IMR-90 (cell line): ENCODE results near the gene PDE8B. TPM values are rescaled to one million over a fixed set of nuclear protein-coding genes. Genes with fewer than 3 reads are reported as not detected.

ENCODE experiments used
- ATAC-seq: fragments of 200-7000 bp; cut with Tn5 transposase; 2 replicates; pipeline ENCODE4 v1.9.1; 2020; ENCODE audit warnings: low read depth, mild to moderate bottlenecking, moderate library complexity
- BruUV-seq: library from RNA; stranded (reverse); fragments of 400-500 nt; replicated peaks from 2 replicates; lab custom pipeline; 2021; lab: Mats Ljungman, UMichigan
- CTCF ChIA-PET: fragments of 300-600 bp; formaldehyde crosslinking; extraction: SDS; loops from one replicate; lab custom pipeline; 2021; ENCODE audit warnings: antibody characterized with exemption; lab: Yijun Ruan, JAX
- POLR2A ChIA-PET: fragments of 300-600 bp; sonication (Branson Sonifier 250); formaldehyde crosslinking; loops from one replicate; lab custom pipeline; 2022; ENCODE audit warnings: antibody characterized with exemption; ENCODE audit not compliant: unreplicated experiment; lab: Charles Lee
- DNase-seq: peaks from one replicate; pipeline ENCODE4 v3.0.0; 2013
- H2AFZ ChIP-seq: replicated peaks from 2 replicates; pipeline ENCODE3; 2013; ENCODE audit warnings: low read length, mild to moderate bottlenecking; ENCODE audit not compliant: poor library complexity
- H2AK5ac ChIP-seq: 2 replicates; pipeline ENCODE4 v1.6.1; 2013; ENCODE audit warnings: low read depth, low read length, inconsistent platforms
- H2AK9ac ChIP-seq: replicated peaks from 2 replicates; pipeline ENCODE3; 2013; ENCODE audit warnings: mild to moderate bottlenecking, low read depth, low read length, moderate library complexity; ENCODE audit not compliant: poor library complexity
- H2BK120ac ChIP-seq: 2 replicates; pipeline ENCODE4 v1.6.1; 2013; ENCODE audit warnings: low read depth, low read length, inconsistent platforms
- H2BK15ac ChIP-seq: 3 replicates; pipeline ENCODE4 v1.6.1; 2013; ENCODE audit warnings: low read depth, low read length, inconsistent platforms
- H2BK20ac ChIP-seq: 2 replicates; pipeline ENCODE4 v1.6.1; 2013; ENCODE audit warnings: low read depth, mild to moderate bottlenecking, inconsistent platforms, low read length, moderate library complexity
- H2BK5ac ChIP-seq: 2 replicates; pipeline ENCODE4 v1.6.1; 2013; ENCODE audit warnings: mild to moderate bottlenecking, low read depth, low read length, inconsistent platforms; ENCODE audit not compliant: poor library complexity, severe bottlenecking
- H3K14ac ChIP-seq: replicated peaks from 2 replicates; pipeline ENCODE4 v1.6.1; 2013; ENCODE audit warnings: low read depth, low read length, inconsistent platforms
- H3K18ac ChIP-seq: 2 replicates; pipeline ENCODE4 v1.6.1; 2013; ENCODE audit warnings: low read depth, low read length, control low read depth
- H3K23ac ChIP-seq: 2 replicates; pipeline ENCODE4 v1.6.1; 2013; ENCODE audit warnings: low read depth, low read length, inconsistent platforms
- H3K27ac ChIP-seq: 2 replicates; pipeline ENCODE4 v1.5.1; 2013; ENCODE audit warnings: mild to moderate bottlenecking, control low read depth, low read length; ENCODE audit not compliant: insufficient read depth
- H3K27me3 ChIP-seq: 2 replicates; pipeline ENCODE4 v1.6.1; 2013; ENCODE audit warnings: low read length; ENCODE audit not compliant: control insufficient read depth, insufficient read depth
- H3K36me3 ChIP-seq: 2 replicates; pipeline ENCODE4 v1.6.1; 2013; ENCODE audit warnings: low read length, mixed read lengths; ENCODE audit not compliant: control insufficient read depth, insufficient read depth
- H3K4ac ChIP-seq: 2 replicates; pipeline ENCODE4 v1.6.1; 2013; ENCODE audit warnings: low read depth, low read length, inconsistent platforms
- H3K4me1 ChIP-seq: 2 replicates; pipeline ENCODE4 v1.6.1; 2013; ENCODE audit warnings: low read length, mixed read lengths; ENCODE audit not compliant: control insufficient read depth, insufficient read depth
- H3K4me2 ChIP-seq: 2 replicates; pipeline ENCODE4 v1.6.1; 2013; ENCODE audit warnings: low read depth, mild to moderate bottlenecking, control low read depth, low read length, moderate library complexity
- H3K4me3 ChIP-seq: 2 replicates; pipeline ENCODE4 v1.5.1; 2013; ENCODE audit warnings: low read depth, mild to moderate bottlenecking, control low read depth, low read length, moderate library complexity; ENCODE audit not compliant: insufficient read depth
- H3K56ac ChIP-seq: 2 replicates; pipeline ENCODE4 v1.6.1; 2013; ENCODE audit warnings: low read length, inconsistent platforms; ENCODE audit not compliant: insufficient read depth; ENCODE audit errors: extremely low read depth
- H3K79me1 ChIP-seq, 2 experiments: 2 replicates each; pipeline ENCODE4 v1.6.1; 2013; ENCODE audit warnings: low read length in 2 of 2, inconsistent platforms in 1 of 2, low read depth in 1 of 2
- H3K9ac ChIP-seq: 2 replicates; pipeline ENCODE4 v1.6.1; 2013; ENCODE audit warnings: low read depth, low read length, control low read depth
- H3K9me1 ChIP-seq: 2 replicates; pipeline ENCODE4 v1.6.1; 2013; ENCODE audit warnings: low read length, inconsistent platforms; ENCODE audit not compliant: insufficient read depth
- H3K9me3 ChIP-seq: 2 replicates; pipeline ENCODE4 v1.6.1; 2013; ENCODE audit warnings: low read length; ENCODE audit not compliant: control insufficient read depth, insufficient read depth
- H4K20me1 ChIP-seq: 2 replicates; pipeline ENCODE4 v1.6.1; 2013; ENCODE audit warnings: low read length, inconsistent platforms; ENCODE audit not compliant: insufficient read depth
- H4K5ac ChIP-seq: 2 replicates; pipeline ENCODE4 v1.6.1; 2013; ENCODE audit warnings: mild to moderate bottlenecking, low read depth, low read length, control low read depth
- H4K8ac ChIP-seq, 2 experiments: 2 replicates each; pipeline ENCODE4 v1.6.1; 2013; ENCODE audit warnings: low read depth in 2 of 2, low read length in 2 of 2, control low read depth in 1 of 2, inconsistent platforms in 1 of 2
- H4K91ac ChIP-seq: 2 replicates; pipeline ENCODE4 v1.6.1; 2013; ENCODE audit warnings: low read depth, low read length, inconsistent platforms; ENCODE audit not compliant: insufficient read depth
- BHLHE40 ChIP-seq: fragments of 150-350 bp; IDR thresholded peaks from 2 replicates; pipeline ENCODE4 v1.6.1; 2016; ENCODE audit warnings: mild to moderate bottlenecking, low read depth, low read length
- CEBPB ChIP-seq: IDR thresholded peaks from 2 replicates; pipeline ENCODE4 v1.6.1; 2012; ENCODE audit warnings: low read depth, low read length, improper control_type of control experiment
- CHD1 ChIP-seq: IDR thresholded peaks from 2 replicates; pipeline ENCODE4 v1.6.1; 2012; ENCODE audit warnings: low read depth, low read length, improper control_type of control experiment
- MAZ ChIP-seq: IDR thresholded peaks from 2 replicates; pipeline ENCODE4 v1.6.1; 2012; ENCODE audit warnings: low read depth, mild to moderate bottlenecking, low read length, improper control_type of control experiment, moderate library complexity, borderline replicate concordance
- MXI1 ChIP-seq: IDR thresholded peaks from 2 replicates; pipeline ENCODE4 v1.6.1; 2012; ENCODE audit warnings: low read depth, mild to moderate bottlenecking, low read length, moderate library complexity, borderline replicate concordance
- NFE2L2 ChIP-seq: fragments of 150-350 bp; IDR thresholded peaks from 2 replicates; pipeline ENCODE4 v1.6.1; 2016; ENCODE audit warnings: low read depth, mild to moderate bottlenecking, low read length
- RAD21 ChIP-seq: IDR thresholded peaks from 2 replicates; pipeline ENCODE4 v1.6.1; 2012; ENCODE audit warnings: low read length, improper control_type of control experiment
- RCOR1 ChIP-seq: IDR thresholded peaks from 2 replicates; pipeline ENCODE4 v1.6.1; 2012; ENCODE audit warnings: mild to moderate bottlenecking, low read length, improper control_type of control experiment; ENCODE audit not compliant: insufficient replicate concordance
- RFX5 ChIP-seq: IDR thresholded peaks from 2 replicates; pipeline ENCODE4 v1.8.0; 2012; ENCODE audit warnings: low read depth, mild to moderate bottlenecking, low read length, moderate library complexity
- WGBS, 2 experiments: methylation state at CpG; one replicate each; pipeline versions ENCODE4 v1.1.5 to v1.1.7; 2013; ENCODE audit warnings: missing lambda C conversion rate in 2 of 2; ENCODE audit not compliant: insufficient read length in 1 of 2; ENCODE audit errors: extremely low coverage in 2 of 2; 5-methylcytosine and 5-hydroxymethylcytosine counted together
- dilution Hi-C: fragments of 300-500 bp; cut with HindIII; formaldehyde crosslinking; loops from one replicate; pipeline ENCODE4 v1.14.3; 2018; ENCODE audit warnings: low sequenced_read_pairs; ENCODE audit not compliant: unreplicated experiment
- in situ Hi-C: fragments of 300-500 bp; cut with MboI; formaldehyde crosslinking; loops from 3 replicates; pipeline ENCODE4 v1.14.3; 2019; ENCODE audit warnings: low sequenced_read_pairs, inconsistent platforms, mixed read lengths
- intact Hi-C: fragments of 100-400 bp; cut with micrococcal nuclease; formaldehyde crosslinking; loops from 2 replicates; pipeline ENCODE4 v1.10.0; 2022
- polyA plus RNA-seq, 3 experiments: library from polyadenylated mRNA; depleted of rRNA; stranded (reverse); fragments of >200 nt; gene quantifications; 2 replicates each; pipeline ENCODE4 v1.2.3, GENCODE V29; 2012; ENCODE audit warnings: low replicate concordance in 1 of 3
- total RNA-seq: library from RNA; depleted of rRNA; stranded (reverse); fragments of >200 nt; gene quantifications from 2 replicates; pipeline ENCODE4 v1.2.3, GENCODE V29; 2012
- TF ChIP-seq, protein P1 (sequence below): conservative IDR thresholded peaks from 2 replicates; pipeline ENCODE4 v1.5.1; 2012; ENCODE audit warnings: mild to moderate bottlenecking, low read depth, low read length, improper control_type of control experiment
- TF ChIP-seq, protein P2 (sequence below): fragments of 150-350 bp; IDR thresholded peaks from 2 replicates; pipeline ENCODE4 v1.6.1; 2017; ENCODE audit warnings: mild to moderate bottlenecking, antibody characterized with exemption, low read length, low read depth
- TF ChIP-seq, protein P3 (sequence below): fragments of 150-350 bp; IDR thresholded peaks from 2 replicates; pipeline ENCODE4 v1.6.1; 2016; ENCODE audit warnings: low read depth, mild to moderate bottlenecking, low read length, moderate library complexity, borderline replicate concordance

PDE8B gene
- total and polyA plus RNA-seq, 2 of the 4 experiments (the other 2 are of a cell fraction): under 0.01 to 0.03 TPM

DNA sequence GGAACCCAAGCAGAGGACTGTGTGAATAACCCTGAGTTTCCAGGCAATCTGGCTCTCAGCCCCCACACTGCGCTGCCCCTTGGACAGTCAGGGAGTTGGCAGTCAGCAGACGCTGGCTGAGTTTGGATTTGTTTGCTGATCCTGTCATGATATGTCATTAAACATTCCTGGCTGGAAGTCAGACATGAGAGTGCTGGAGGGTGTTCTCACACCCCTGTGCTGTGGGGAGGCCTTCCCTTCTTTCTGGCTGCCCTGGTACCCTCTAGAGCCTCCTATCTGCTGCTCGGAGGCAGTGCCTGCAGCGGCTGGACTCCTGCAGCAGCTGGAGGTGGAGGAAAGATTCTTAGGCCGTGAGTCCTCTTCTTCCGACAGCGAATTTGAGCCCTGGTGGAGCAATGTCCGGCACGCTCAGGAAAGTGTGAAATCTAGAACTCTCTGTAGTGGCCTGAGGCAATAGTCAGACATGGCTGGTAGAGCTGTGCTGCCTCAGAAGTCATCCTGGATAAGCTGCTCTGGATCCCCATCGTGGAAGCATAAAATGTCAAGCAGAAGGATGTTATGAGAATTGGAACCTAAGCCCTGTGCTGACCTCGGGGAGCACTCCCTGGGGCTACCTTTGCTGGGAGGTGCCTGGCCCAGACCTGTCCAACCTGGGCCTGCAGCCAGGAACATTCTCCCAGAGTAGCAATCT lies 72.0 kb downstream of the PDE8B start (continued):
- TF ChIP-seq RAD21: no peak
- no peak for TF ChIP-seq NFE2L2

DNA sequence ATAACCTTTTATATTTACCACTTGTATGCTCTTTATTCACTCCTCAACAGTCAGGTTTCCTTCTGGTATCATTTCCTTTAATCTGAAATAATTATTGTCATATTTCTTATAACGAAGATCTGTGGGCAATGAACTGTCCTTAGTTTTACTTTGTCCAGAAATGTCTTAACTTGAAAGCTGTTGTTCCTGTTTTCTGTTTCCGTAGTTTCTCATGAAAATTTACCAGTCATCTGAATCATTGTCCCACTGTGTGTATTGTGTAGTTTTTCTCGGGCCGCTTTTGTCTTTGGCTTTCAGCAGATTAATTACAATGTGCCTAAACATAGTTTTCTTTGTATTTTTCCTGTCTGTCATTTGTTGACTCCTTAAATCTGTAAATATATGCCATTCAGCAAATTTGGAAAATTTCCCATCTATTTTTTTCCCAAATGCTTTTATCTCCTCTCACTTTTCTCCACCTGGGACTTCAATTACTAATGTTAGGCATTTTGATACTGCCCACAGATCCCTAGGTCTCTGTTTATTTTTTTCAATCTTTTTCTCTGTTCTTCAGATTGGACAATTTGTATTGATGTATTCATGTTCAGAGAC lies 74.9 kb downstream of the PDE8B start:
- dilution Hi-C loops: no loop called here
- H3K27me3 ChIP-seq: no peaks in the 10 kb centered on the region
- no CpG with 5 or more reads among the region's 4 CpGs for WGBS, 2 experiments
- no TSS peak for BruUV-seq
- CTCF ChIA-PET: no interaction called here
- H3K9me1 ChIP-seq: peaks cover 8% of the 10 kb centered on the region; the same call in 1 of the 2 replicates
- no peak overlapping the region for H2AK9ac ChIP-seq
- H3K14ac ChIP-seq: no peak overlapping the region
- H3K23ac ChIP-seq: no peak overlapping the region
- H2BK15ac ChIP-seq: no peak overlapping the region
- DNase-seq: no peak
- no peak for ATAC-seq
- no peak overlapping the region for H4K8ac ChIP-seq
- H2BK20ac ChIP-seq: no peak overlapping the region
- POLR2A ChIA-PET: no interaction called here
- H3K4ac ChIP-seq: no peak overlapping the region
- no peak overlapping the region for H2AK5ac ChIP-seq
- H2BK120ac ChIP-seq: no peak overlapping the region
- no peak overlapping the region for H3K27ac ChIP-seq
- H2BK5ac ChIP-seq: no peak overlapping the region
- no peak overlapping the region for H4K5ac ChIP-seq
- no peak overlapping the region for H3K4me2 ChIP-seq
- no peaks in the 10 kb centered on the region for H3K79me1 ChIP-seq
- peaks cover 7% of the 10 kb centered on the region for H3K4me1 ChIP-seq
- no peak overlapping the region for H3K56ac ChIP-seq
- intact Hi-C loops: no loop called here
- H3K4me3 ChIP-seq: no peak overlapping the region
- no peaks in the 10 kb centered on the region for H4K20me1 ChIP-seq
- H2AFZ ChIP-seq: no peak overlapping the region
- no peak overlapping the region for H3K9ac ChIP-seq
- in situ Hi-C loops: no loop called here
- no peak overlapping the region for H4K91ac ChIP-seq
- H3K36me3 ChIP-seq: no peaks in the 10 kb centered on the region
- H3K9me3 ChIP-seq: no peaks in the 10 kb centered on the region
- no peak overlapping the region for H3K18ac ChIP-seq
- TF ChIP-seq, protein P1, sequence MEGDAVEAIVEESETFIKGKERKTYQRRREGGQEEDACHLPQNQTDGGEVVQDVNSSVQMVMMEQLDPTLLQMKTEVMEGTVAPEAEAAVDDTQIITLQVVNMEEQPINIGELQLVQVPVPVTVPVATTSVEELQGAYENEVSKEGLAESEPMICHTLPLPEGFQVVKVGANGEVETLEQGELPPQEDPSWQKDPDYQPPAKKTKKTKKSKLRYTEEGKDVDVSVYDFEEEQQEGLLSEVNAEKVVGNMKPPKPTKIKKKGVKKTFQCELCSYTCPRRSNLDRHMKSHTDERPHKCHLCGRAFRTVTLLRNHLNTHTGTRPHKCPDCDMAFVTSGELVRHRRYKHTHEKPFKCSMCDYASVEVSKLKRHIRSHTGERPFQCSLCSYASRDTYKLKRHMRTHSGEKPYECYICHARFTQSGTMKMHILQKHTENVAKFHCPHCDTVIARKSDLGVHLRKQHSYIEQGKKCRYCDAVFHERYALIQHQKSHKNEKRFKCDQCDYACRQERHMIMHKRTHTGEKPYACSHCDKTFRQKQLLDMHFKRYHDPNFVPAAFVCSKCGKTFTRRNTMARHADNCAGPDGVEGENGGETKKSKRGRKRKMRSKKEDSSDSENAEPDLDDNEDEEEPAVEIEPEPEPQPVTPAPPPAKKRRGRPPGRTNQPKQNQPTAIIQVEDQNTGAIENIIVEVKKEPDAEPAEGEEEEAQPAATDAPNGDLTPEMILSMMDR: no peak
- TF ChIP-seq, protein P2, sequence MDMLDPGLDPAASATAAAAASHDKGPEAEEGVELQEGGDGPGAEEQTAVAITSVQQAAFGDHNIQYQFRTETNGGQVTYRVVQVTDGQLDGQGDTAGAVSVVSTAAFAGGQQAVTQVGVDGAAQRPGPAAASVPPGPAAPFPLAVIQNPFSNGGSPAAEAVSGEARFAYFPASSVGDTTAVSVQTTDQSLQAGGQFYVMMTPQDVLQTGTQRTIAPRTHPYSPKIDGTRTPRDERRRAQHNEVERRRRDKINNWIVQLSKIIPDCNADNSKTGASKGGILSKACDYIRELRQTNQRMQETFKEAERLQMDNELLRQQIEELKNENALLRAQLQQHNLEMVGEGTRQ: no peak
- TF ChIP-seq RAD21 (no peak), CHD1 (no peak), RFX5 (no peak), NFE2L2 (no peak), MAZ (no peak), CEBPB (no peak), MXI1 (no peak), RCOR1 (no peak), BHLHE40 (no peak)
- TF ChIP-seq, protein P3, sequence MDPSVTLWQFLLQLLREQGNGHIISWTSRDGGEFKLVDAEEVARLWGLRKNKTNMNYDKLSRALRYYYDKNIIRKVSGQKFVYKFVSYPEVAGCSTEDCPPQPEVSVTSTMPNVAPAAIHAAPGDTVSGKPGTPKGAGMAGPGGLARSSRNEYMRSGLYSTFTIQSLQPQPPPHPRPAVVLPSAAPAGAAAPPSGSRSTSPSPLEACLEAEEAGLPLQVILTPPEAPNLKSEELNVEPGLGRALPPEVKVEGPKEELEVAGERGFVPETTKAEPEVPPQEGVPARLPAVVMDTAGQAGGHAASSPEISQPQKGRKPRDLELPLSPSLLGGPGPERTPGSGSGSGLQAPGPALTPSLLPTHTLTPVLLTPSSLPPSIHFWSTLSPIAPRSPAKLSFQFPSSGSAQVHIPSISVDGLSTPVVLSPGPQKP: no peak
